ENCODE measurements around the gene SMARCB1.

GRCh38 chr22:23753385-23753784 lies 33.4 kb upstream of the SMARCB1 start:
- no peak for TF ChIP-seq CTCF (IDR thresholded peaks at IDR 0.05)
- no peak for TF ChIP-seq POLR2A (IDR thresholded peaks at IDR 0.05)
- no peak for TF ChIP-seq EP300 (IDR thresholded peaks at IDR 0.05)

All from tibial nerve (tissue), 4 donors.